Mucosa of rectum (tissue), 2 donors: ENCODE data around the gene THSD4.

Source experiments
- H3K27ac ChIP-seq, 2 donors: one replicate each; pipeline ENCODE4 v1.7.0; 2013; ENCODE audit warnings: inconsistent platforms in 2 of 2, low read depth in 2 of 2, low read length in 2 of 2
- H3K27me3 ChIP-seq, 2 donors: one replicate each; pipeline ENCODE4 v1.7.0; 2013; ENCODE audit warnings: low read length in 2 of 2; ENCODE audit not compliant: control insufficient read depth in 2 of 2, insufficient read depth in 2 of 2
- H3K36me3 ChIP-seq, 2 donors: one replicate each; pipeline ENCODE4 v1.7.0; 2013; ENCODE audit warnings: low read length in 2 of 2; ENCODE audit not compliant: control insufficient read depth in 2 of 2, insufficient read depth in 2 of 2
- H3K4me1 ChIP-seq, 2 donors: one replicate each; pipeline ENCODE4 v1.7.0; 2013; ENCODE audit warnings: low read length in 2 of 2, mild to moderate bottlenecking in 1 of 2; ENCODE audit not compliant: control insufficient read depth in 2 of 2, insufficient read depth in 2 of 2
- H3K4me3 ChIP-seq, 2 donors: one replicate each; pipeline ENCODE4 v1.7.0; 2013; ENCODE audit warnings: low read length in 2 of 2
- H3K9ac ChIP-seq, 2 donors: one replicate each; pipeline ENCODE4 v1.7.0; 2013; ENCODE audit warnings: low read length in 2 of 2, low read depth in 1 of 2, mild to moderate bottlenecking in 1 of 2
- H3K9me3 ChIP-seq, 2 donors: one replicate each; pipeline ENCODE4 v1.7.0; 2013; ENCODE audit warnings: low read length in 2 of 2; ENCODE audit not compliant: control insufficient read depth in 2 of 2
- donor health status: healthy.
- donor health status: Normal muscosa, but diverticular disease.

THSD4 gene

DNA sequence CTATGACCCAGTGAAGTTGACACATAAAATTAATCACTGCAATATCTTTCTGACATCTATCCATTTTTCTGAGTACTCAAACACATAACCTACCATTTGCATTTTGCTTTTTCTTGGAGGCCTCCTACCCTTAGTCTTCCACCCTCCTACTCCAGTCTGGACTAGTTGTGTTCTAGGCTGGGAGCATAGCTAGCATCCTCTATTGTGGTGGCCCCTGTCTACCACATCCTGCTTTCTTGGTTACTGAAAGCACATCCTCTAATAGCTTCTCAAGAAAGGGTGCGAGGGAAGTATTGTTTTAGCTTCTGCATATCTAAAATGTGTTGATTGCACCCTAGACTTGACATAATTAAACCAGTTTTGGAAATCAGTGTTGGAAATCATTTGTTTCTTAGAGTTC lies 176.5 kb downstream of the THSD4 start:
- Histone ChIP-seq H3K27ac (no peak overlapping the region), H3K9me3 (no peaks in the 10 kb centered on the region), H3K9ac (no peak overlapping the region), H3K4me3 (no peak overlapping the region), H3K27me3 (no peaks in the 10 kb centered on the region), H3K36me3 (no peaks in the 10 kb centered on the region), H3K4me1 (peaks cover 11 to 23% of the 10 kb centered on the region in 2 donors)

DNA sequence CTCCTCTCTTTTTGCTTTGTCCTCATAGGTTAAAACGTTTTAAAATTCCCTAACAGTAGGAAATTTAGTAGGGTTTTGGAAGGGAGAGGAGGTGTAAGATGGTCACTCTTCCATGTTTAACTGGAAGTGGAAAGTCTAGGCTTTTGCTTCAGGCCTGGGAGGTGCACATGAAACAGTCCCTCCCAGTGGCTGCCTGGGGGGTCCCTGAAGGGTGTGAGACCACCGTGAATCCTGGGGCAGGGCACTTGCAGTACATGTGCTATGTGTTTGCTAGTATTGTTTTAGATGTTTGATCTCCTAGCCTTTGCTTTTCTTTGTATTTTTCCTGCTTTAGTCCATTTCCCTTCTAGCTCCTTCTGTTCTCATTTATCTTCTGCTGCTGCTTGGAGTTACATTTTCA lies 178.5 kb downstream of the THSD4 start:
- no peak overlapping the region for H3K9ac ChIP-seq
- H3K4me1 ChIP-seq: peaks cover 11 to 25% of the 10 kb centered on the region in 2 donors
- no peaks in the 10 kb centered on the region for H3K36me3 ChIP-seq
- no peaks in the 10 kb centered on the region for H3K9me3 ChIP-seq
- H3K27ac ChIP-seq: no peak overlapping the region
- H3K27me3 ChIP-seq: no peaks in the 10 kb centered on the region
- no peak overlapping the region for H3K4me3 ChIP-seq

DNA sequence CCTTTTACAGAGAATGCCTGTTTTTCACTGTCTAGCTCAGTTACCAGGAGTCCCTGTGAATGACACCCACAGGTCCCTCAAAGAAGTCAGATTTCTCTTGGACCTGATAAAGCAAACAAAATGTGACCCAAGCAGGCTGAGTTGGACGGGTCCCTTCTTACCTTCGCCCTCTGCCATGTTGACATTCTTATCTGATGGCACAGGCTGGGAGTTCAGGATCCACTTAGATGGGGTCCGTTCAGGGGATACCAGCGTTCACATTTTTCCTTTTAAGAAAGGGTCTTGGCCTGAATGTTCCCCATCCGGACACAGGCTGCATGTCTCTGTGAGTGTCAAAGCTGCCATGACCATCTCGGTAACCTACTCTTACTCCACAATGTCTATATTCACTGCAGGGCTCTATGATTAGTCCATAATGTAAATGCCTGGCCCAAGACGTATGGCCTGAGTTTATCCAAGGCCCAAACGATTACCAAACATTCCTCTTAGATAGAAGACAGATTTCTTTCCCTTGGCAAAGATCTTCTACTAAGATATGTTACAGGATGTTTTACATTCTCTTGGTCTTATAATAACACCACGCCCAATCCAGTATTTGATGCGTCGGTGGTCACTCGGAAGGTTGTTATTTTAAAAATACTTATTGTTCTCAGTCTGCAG lies 179.1 kb downstream of the THSD4 start:
- Histone ChIP-seq H3K9me3 (no peaks in the 10 kb centered on the region), H3K9ac (no peak overlapping the region), H3K4me3 (no peak overlapping the region), H3K27ac (peak overlapping the region in 1 of 2 donors; percentile 66), H3K27me3 (no peaks in the 10 kb centered on the region), H3K36me3 (no peaks in the 10 kb centered on the region), H3K4me1 (peaks cover 11 to 25% of the 10 kb centered on the region in 2 donors)

DNA sequence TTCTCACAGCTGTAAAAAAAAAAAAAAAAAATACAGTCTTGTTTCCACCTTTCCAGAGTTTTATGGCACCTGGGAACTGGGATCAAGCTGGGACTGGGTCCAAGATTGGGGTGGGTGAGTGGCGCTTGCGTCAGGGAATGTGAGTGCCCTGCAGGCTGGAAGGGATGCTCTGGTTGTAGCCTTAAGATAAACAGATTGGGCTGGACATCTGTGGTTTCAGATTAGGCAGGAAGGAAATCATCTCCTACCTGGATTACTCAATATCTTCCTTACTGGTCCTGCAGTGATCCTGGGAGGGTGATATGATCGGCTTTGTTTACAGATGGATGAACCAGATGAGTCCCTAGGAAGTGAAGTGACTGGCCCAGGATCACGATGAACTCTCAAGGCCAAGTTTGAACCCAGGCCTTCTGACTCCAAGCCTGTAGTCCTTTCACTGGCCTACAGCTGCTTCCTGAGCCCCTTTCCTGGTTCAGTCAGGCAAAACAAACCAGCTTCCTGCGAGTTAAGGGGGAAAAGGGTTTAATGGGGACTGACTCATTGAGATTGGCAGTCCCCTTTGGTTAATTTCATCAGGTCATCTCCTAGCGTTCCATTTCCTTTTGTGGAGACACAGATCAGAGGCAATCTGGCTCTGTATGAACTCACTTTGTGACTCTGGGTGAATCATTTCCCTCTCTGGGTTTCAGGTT lies 179.8 kb downstream of the THSD4 start:
- H3K4me1 ChIP-seq: peaks cover 11 to 25% of the 10 kb centered on the region in 2 donors
- H3K36me3 ChIP-seq: no peaks in the 10 kb centered on the region
- H3K9ac ChIP-seq: no peak overlapping the region
- peak overlapping the region in 1 of 2 donors; percentile 4 for H3K4me3 ChIP-seq
- H3K9me3 ChIP-seq: no peaks in the 10 kb centered on the region
- H3K27ac ChIP-seq: peak overlapping the region; percentile 64 to 66
- no peaks in the 10 kb centered on the region for H3K27me3 ChIP-seq

DNA sequence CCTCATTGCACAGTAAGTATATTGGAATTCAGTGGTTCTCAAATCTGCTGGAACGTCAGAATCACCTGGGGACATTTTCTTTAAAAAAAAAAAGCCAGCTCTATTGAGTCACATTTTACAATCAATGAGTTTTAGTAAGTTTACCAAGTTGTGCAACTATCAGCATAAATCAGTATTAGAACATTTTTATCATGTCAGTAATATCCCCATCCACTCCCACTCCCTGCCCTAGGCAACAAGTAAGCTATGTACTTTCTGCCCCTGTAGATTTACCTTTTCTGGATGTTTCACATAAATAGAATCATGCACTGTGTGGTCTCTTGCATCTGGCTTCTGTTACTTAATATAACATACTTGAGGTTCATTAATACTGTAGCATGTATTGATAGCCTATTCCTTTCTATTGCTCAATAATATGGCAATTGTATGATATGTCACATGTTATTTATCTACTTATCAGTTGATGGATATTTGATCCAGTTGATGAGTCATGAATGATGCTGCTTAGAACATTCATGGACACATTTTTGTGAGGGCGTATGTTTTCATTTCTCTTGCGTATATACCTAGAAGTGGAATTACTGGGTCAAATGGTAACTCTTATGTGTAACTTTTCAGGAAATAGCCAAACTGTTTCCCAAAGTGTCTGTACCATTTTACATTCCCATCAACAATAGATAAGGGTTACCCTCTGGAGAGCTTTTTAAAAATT lies 180.5 kb downstream of the THSD4 start:
- Histone ChIP-seq H3K36me3 (no peaks in the 10 kb centered on the region), H3K9me3 (no peaks in the 10 kb centered on the region), H3K27me3 (no peaks in the 10 kb centered on the region), H3K9ac (peak overlapping the region in 1 of 2 donors; percentile 13), H3K4me3 (no peak overlapping the region), H3K27ac (peak overlapping the region; percentile 58 to 66), H3K4me1 (peaks cover 11 to 25% of the 10 kb centered on the region in 2 donors)

DNA sequence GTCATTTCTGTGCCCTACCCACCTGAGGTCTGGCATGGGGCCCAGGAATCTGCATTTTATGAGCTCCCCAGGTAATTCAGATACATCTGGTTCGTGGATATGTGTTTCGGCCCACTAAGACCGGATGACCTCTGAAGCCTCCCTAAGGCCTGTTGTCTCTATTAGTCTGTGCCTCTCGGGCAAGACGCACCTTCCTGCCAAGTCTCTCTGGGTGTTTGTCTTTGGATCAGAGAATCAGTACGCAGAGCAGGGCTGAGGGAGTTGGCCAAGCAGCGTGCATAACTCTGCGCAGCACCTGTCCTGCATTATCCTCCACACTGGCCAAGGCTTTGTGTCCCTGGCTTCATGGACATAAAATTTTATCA lies 181.0 kb downstream of the THSD4 start:
- Histone ChIP-seq H3K27me3 (no peaks in the 10 kb centered on the region), H3K9me3 (no peaks in the 10 kb centered on the region), H3K4me1 (peaks cover 11 to 25% of the 10 kb centered on the region in 2 donors), H3K9ac (peak overlapping the region in 1 of 2 donors; percentile 13), H3K36me3 (no peaks in the 10 kb centered on the region), H3K4me3 (no peak overlapping the region), H3K27ac (peak overlapping the region; percentile 58 to 66)

DNA sequence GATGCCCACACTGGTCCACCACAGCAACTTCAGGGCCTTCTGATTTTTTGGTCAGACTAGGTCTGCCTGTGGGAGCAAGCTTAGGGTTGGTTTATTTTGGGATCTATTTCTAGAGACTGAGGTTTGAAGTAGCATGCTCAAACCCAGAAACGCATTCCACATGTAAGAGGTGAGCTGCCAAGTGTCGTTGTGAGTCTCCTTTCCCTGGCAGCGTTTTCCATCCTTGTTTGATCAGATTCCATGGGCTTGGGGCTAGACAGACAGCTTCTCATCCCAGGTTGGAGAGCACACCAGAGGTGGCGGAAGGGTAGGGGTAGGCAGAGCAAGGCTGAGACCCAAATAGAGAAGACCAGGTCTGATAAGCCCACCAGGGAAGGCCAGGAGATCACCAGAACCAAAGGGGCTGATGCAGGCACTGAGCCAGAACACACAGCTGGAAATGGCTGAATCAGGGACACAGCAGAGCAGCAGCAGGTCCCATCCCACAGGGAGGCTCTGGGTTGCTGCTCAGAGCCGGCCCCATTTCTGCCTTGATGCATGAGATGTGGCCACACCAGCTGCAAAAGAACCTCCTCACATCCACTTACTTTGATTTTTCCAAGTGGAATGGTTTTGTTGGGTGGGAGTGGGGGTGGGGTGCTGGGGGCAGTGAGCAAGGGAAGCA lies 186.8 kb downstream of the THSD4 start:
- H3K27me3 ChIP-seq: no peaks in the 10 kb centered on the region
- H3K4me1 ChIP-seq: peaks cover 0 to 4% of the 10 kb centered on the region in 2 donors
- no peaks in the 10 kb centered on the region for H3K36me3 ChIP-seq
- no peaks in the 10 kb centered on the region for H3K9me3 ChIP-seq
- H3K9ac ChIP-seq: no peak overlapping the region
- no peak overlapping the region for H3K4me3 ChIP-seq
- no peak overlapping the region for H3K27ac ChIP-seq

DNA sequence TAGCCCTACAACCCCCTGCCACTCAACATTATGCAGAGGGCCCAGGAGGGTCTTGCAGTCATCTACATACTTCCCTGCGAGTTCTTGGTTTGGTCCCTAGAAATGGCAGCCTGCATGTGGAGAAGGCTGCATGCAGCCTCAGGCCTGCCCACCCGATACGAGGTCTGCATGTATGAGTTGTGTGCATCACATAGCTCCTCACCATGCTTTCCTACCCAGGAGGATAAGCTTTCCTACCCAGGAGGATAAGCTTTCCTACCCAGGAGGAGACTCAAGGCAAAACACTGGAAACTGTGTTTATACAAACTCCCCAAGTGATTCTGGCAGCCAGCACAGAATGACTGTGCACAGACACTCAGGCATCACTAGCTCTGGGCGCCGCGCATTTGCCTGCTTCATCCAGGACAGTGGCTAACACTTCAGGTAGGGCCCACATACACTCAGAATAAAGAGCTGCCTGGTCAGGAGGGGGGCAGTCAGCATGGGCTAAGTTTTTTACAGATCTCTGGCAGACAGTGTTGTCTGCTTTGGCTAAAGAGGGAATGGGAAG lies 187.7 kb downstream of the THSD4 start:
- Histone ChIP-seq H3K9ac (no peak overlapping the region), H3K4me1 (peaks cover 0 to 4% of the 10 kb centered on the region in 2 donors), H3K9me3 (no peaks in the 10 kb centered on the region), H3K4me3 (no peak overlapping the region), H3K27ac (no peak overlapping the region), H3K27me3 (no peaks in the 10 kb centered on the region), H3K36me3 (no peaks in the 10 kb centered on the region)

DNA sequence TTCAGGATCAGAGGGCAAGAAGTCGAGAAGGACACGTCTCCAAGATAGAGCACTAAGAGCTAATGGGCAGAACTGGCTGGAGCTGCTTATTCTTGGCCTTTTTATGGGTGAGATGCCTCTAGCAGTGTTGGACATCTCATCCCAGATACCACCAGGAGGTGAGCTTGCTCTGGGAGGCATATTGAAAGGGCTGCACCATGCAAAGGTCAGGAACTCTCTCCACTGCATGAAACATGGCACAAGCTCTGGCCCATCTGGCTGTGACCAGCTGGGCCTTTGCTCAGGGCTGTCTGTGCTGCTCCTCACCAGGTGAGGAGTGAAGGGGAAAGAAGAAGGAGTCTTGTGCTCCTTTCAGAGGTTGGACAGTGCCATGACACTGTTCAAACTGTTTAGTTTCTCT lies 188.7 kb downstream of the THSD4 start:
- Histone ChIP-seq H3K4me1 (peaks cover 0 to 4% of the 10 kb centered on the region in 2 donors), H3K9me3 (no peaks in the 10 kb centered on the region), H3K4me3 (no peak overlapping the region), H3K9ac (no peak overlapping the region), H3K27ac (no peak overlapping the region), H3K27me3 (no peaks in the 10 kb centered on the region), H3K36me3 (no peaks in the 10 kb centered on the region)
